ENCODE results near the gene LPA. TPM values are rescaled to one million over a fixed set of nuclear protein-coding genes. Genes with fewer than 3 reads are reported as not detected.

Gene LPA
- total RNA-seq, 1 experiment from 2014 or later: 0.13 TPM

DNA sequence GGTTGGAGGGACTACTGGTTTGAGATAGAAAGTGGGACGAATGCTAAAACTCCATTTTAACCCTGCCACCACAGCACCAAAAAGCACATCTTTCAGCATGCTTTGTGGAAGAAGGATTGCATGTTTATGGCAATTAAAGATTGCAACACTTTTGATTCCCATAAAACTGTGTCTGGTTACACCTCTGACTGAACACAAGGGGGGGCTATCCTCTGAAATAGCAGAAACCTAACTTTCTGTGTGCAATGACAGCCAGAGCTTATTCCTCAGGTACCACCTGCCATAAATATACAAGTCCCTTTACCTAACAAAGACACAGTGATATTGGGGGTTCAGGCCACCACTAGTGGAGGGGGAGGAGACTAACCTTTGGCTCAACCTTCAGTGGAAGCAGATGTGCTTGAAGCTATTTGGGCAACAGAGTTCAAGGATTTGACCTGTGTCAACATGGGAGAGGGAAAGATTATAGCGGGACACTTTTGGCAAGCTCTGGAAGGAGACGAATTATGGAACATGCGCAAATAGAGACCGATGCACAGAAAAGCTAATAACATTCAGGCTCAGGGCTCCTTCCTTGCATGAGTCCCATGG is 28.4 kb upstream of the LPA start:
- Histone ChIP-seq H3K14ac (ENCODE audit: insufficient read depth, low read length) (no peak overlapping the region), H3K4me1 (ENCODE audit: insufficient read depth, low read length) (no peaks in the 10 kb centered on the region), H3K9ac (ENCODE audit: extremely low read depth, insufficient read length, low read length) (no peak overlapping the region), H2AFZ (ENCODE audit: low read length) (no peak overlapping the region), H3K23ac (ENCODE audit: insufficient read length, low read depth, low read length) (no peak overlapping the region), H2BK120ac (ENCODE audit: low read depth, low read length, poor library complexity, severe bottlenecking) (no peak overlapping the region), H4K91ac (ENCODE audit: insufficient read length, low read depth, low read length) (no peak overlapping the region), H4K8ac (replicated peaks; ENCODE audit: insufficient read length, low read depth, low read length) (no peak overlapping the region), H3K4ac (ENCODE audit: low read depth, low read length) (no peak overlapping the region), H3K4me2 (ENCODE audit: insufficient read depth, insufficient read length, low read length) (no peak overlapping the region), H3T11ph (ENCODE audit: low read length) (no peak overlapping the region), H4K20me1 (ENCODE audit: control insufficient read depth, insufficient read depth, insufficient read length) (no peaks in the 10 kb centered on the region), H2BK15ac (ENCODE audit: low read depth, low read length) (no peak overlapping the region), H3K79me2 (ENCODE audit: insufficient read depth, low read length) (no peaks in the 10 kb centered on the region), H4K5ac (ENCODE audit: insufficient read length, low read depth, low read length) (no peak overlapping the region), H2AK5ac (ENCODE audit: insufficient read length, low read length) (no peak overlapping the region), H3K79me1 (ENCODE audit: insufficient read depth, low read depth, low read length, poor library complexity, severe bottlenecking) (no peaks in the 10 kb centered on the region), H2BK12ac (ENCODE audit: insufficient read length, low read depth, low read length) (no peak overlapping the region), H3K56ac (ENCODE audit: insufficient read length, low read depth, low read length) (no peak overlapping the region), H2BK5ac (ENCODE audit: insufficient read length, low read length) (no peak overlapping the region), H3K27ac (ENCODE audit: insufficient read length, low read depth, low read length) (no peak overlapping the region), H3K23me2 (ENCODE audit: insufficient read length, low read depth, low read length, poor library complexity, severe bottlenecking) (no peaks in the 10 kb centered on the region), H3K18ac (ENCODE audit: insufficient read length, low read depth, low read length) (no peak overlapping the region), H2BK20ac (ENCODE audit: low read depth, low read length, poor library complexity, severe bottlenecking) (no peak overlapping the region), H3K27me3 (ENCODE audit: insufficient read depth, low read length) (no peaks in the 10 kb centered on the region), H3K9me3 (ENCODE audit: control insufficient read depth, low read depth, low read length) (no peaks in the 10 kb centered on the region)
- DNase-seq: no peak
- Mint-ChIP-seq H3K27me3 (ENCODE audit: low read depth) (peaks cover 10% of the 10 kb centered on the region), H3K4me3 (no peak overlapping the region; a peak in 1 of 5 replicates), H3K27ac (no peak overlapping the region), H3K36me3 (ENCODE audit: insufficient read depth in 1 of 3, low read depth in 3 of 3) (peaks cover 8 to 11% (median 9%) of the 10 kb centered on the region in 3 experiments), H3K4me1 (no peaks in the 10 kb centered on the region), H3K9me3 (peaks cover 14 to 17% of the 10 kb centered on the region in 2 experiments)
- TF ChIP-seq, protein P1, sequence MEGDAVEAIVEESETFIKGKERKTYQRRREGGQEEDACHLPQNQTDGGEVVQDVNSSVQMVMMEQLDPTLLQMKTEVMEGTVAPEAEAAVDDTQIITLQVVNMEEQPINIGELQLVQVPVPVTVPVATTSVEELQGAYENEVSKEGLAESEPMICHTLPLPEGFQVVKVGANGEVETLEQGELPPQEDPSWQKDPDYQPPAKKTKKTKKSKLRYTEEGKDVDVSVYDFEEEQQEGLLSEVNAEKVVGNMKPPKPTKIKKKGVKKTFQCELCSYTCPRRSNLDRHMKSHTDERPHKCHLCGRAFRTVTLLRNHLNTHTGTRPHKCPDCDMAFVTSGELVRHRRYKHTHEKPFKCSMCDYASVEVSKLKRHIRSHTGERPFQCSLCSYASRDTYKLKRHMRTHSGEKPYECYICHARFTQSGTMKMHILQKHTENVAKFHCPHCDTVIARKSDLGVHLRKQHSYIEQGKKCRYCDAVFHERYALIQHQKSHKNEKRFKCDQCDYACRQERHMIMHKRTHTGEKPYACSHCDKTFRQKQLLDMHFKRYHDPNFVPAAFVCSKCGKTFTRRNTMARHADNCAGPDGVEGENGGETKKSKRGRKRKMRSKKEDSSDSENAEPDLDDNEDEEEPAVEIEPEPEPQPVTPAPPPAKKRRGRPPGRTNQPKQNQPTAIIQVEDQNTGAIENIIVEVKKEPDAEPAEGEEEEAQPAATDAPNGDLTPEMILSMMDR (conservative IDR thresholded peaks at IDR 0.05): peak; percentile 66
- WGBS (ENCODE audit: extremely low coverage, insufficient read length, low lambda C conversion rate): no CpG with 5 or more reads among the region's 5 CpGs

All from H9 (cell line).